T-cell (primary cell): ENCODE measurements around the gene RGS7BP. TPM values are rescaled to one million over a fixed set of nuclear protein-coding genes. Genes with fewer than 3 reads are reported as not detected.

Experiments
- ATAC-seq, 4 experiments: fragments of 200-7000 bp in 3 of 4; fragments of 150-1000 bp in 1 of 4; cut with Tn5 transposase; replicated peaks in 1 of 4; 1 replicate in 3 of 4; 2 replicates in 1 of 4; pipeline ENCODE4 v1.10.0; 2021; ENCODE audit warnings: moderate library complexity in 3 of 4, mild to moderate bottlenecking in 2 of 4, moderate number of reproducible peaks in 1 of 4
- CTCF ChIA-PET, 2 donors: fragments of 300-600 bp; sonication (Branson Sonifier 250); formaldehyde crosslinking; loops; one replicate each; lab custom pipeline; 2022; ENCODE audit warnings: antibody characterized with exemption in 2 of 2; lab: Charles Lee
- POLR2A ChIA-PET, 2 donors: fragments of 300-600 bp; sonication (Branson Sonifier 250); formaldehyde crosslinking; loops; one replicate each; lab custom pipeline; 2022; ENCODE audit warnings: antibody characterized with exemption in 2 of 2; lab: Charles Lee
- DNase-seq, 35 experiments: peaks; one replicate each; pipeline versions ENCODE4 v3.0.0 to v3.0.0-alpha.2; 2013 to 2023
- H3K27ac ChIP-seq: one replicate; pipeline ENCODE4 v1.5.1; 2013; ENCODE audit warnings: low read length
- H3K27me3 ChIP-seq, 2 experiments: replicated peaks in 1 of 2; 1 replicate in 1 of 2; 2 replicates in 1 of 2; pipeline versions ENCODE4 v1.6.1 to v1.7.0; 2013; ENCODE audit warnings: low read length in 1 of 2, mixed read lengths in 1 of 2; ENCODE audit not compliant: control insufficient read depth in 2 of 2, insufficient read depth in 2 of 2; ENCODE audit errors: extremely low read depth in 1 of 2
- H3K36me3 ChIP-seq, 2 donors: 1 replicate in 1 of 2; 2 replicates in 1 of 2; pipeline versions ENCODE4 v1.6.1 to v1.7.0; 2013; ENCODE audit warnings: low read length in 1 of 2; ENCODE audit not compliant: control insufficient read depth in 2 of 2, insufficient read depth in 1 of 2; ENCODE audit errors: extremely low read depth in 1 of 2
- H3K4me1 ChIP-seq, 2 experiments: 1 replicate in 1 of 2; 2 replicates in 1 of 2; pipeline versions ENCODE4 v1.6.1 to v1.7.0; 2013; ENCODE audit warnings: low read length in 2 of 2, mixed read lengths in 1 of 2; ENCODE audit not compliant: insufficient read depth in 2 of 2, control insufficient read depth in 1 of 2; ENCODE audit errors: extremely low read depth in 1 of 2
- H3K4me3 ChIP-seq, 2 donors: 1 replicate in 1 of 2; 2 replicates in 1 of 2; pipeline versions ENCODE4 v1.5.1 to v1.7.0; 2013; ENCODE audit warnings: mild to moderate bottlenecking in 2 of 2, low read length in 1 of 2, moderate library complexity in 1 of 2; ENCODE audit not compliant: control insufficient read depth in 1 of 2; ENCODE audit errors: extremely low read depth in 1 of 2
- H3K9me3 ChIP-seq: 2 replicates; pipeline ENCODE4 v1.7.0; 2013
- H3K27ac Mint-ChIP-seq, 2 donors: one replicate each; pipeline ENCODE4 v1.8.0; 2020 to 2021; ENCODE audit warnings: mild to moderate bottlenecking in 2 of 2, mixed read lengths in 2 of 2
- H3K27me3 Mint-ChIP-seq, 2 donors: one replicate each; pipeline ENCODE4 v1.8.0; 2021 to 2022; ENCODE audit warnings: mixed read lengths in 2 of 2
- H3K36me3 Mint-ChIP-seq: one replicate; pipeline ENCODE4 v1.8.0; 2021; ENCODE audit warnings: mixed read lengths
- H3K4me1 Mint-ChIP-seq, 3 donors: one replicate each; pipeline ENCODE4 v1.8.0; 2020 to 2022; ENCODE audit warnings: mixed read lengths in 3 of 3, mild to moderate bottlenecking in 1 of 3
- H3K4me3 Mint-ChIP-seq, 3 donors: one replicate each; pipeline ENCODE4 v1.8.0; 2020 to 2022; ENCODE audit warnings: mild to moderate bottlenecking in 3 of 3, mixed read lengths in 3 of 3, moderate library complexity in 3 of 3
- H3K9me3 Mint-ChIP-seq, 3 donors: one replicate each; pipeline ENCODE4 v1.8.0; 2020 to 2022; ENCODE audit warnings: mixed read lengths in 3 of 3
- WGBS: methylation state at CpG from one replicate; pipeline ENCODE4 v1.1.5; 2013; ENCODE audit warnings: missing lambda C conversion rate; ENCODE audit not compliant: insufficient coverage; 5-methylcytosine and 5-hydroxymethylcytosine counted together
- total RNA-seq, 35 experiments: library from RNA in 6 of 35; stranded (reverse) in 6 of 35; fragments of 120-200 nt in 1 of 35; gene quantifications; one replicate each; pipeline versions ENCODE4 v1.2.1 to v1.2.4 and lab custom pipeline; 2013 to 2026

Gene RGS7BP
- total RNA-seq, 5 donors from 2014 or later (not counting 1 experiment from before 2014, with no cell fraction given): not detected

DNA sequence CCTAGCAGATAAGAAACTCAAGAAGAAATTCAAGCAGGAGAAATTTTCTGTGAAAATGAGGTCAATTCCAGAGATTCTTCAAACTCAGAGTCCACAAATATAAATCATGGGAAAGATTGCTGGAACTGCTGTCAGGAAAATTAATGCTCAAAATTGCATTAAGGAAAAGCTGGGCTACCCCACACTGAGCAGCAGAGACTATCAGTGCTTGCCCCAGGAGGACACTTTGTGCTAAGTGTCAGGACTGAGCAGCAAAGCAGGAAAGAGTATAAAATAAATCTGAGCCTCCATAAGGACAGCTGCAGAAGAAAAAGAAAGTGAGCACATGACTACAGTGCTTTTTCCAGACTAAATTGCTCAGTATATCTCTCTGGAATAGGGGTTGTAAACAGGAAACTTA lies 81.6 kb downstream of the RGS7BP start:
- ChIA-PET POLR2A (no interaction called here), CTCF (no interaction called here)
- no peaks in the 10 kb centered on the region for H3K27me3 ChIP-seq
- no peaks in the 10 kb centered on the region for H3K4me1 ChIP-seq
- H3K4me3 ChIP-seq: no peak overlapping the region
- ATAC-seq: no peak
- Mint-ChIP-seq H3K27ac (no peak overlapping the region), H3K27me3 (peaks cover 23 to 29% of the 10 kb centered on the region in 2 donors), H3K4me1 (no peaks in the 10 kb centered on the region), H3K36me3 (no peaks in the 10 kb centered on the region), H3K9me3 (no peaks in the 10 kb centered on the region), H3K4me3 (no peak overlapping the region)
- no peak for DNase-seq
- no peak overlapping the region for H3K27ac ChIP-seq
- H3K36me3 ChIP-seq: no peaks in the 10 kb centered on the region
- no peaks in the 10 kb centered on the region for H3K9me3 ChIP-seq

DNA sequence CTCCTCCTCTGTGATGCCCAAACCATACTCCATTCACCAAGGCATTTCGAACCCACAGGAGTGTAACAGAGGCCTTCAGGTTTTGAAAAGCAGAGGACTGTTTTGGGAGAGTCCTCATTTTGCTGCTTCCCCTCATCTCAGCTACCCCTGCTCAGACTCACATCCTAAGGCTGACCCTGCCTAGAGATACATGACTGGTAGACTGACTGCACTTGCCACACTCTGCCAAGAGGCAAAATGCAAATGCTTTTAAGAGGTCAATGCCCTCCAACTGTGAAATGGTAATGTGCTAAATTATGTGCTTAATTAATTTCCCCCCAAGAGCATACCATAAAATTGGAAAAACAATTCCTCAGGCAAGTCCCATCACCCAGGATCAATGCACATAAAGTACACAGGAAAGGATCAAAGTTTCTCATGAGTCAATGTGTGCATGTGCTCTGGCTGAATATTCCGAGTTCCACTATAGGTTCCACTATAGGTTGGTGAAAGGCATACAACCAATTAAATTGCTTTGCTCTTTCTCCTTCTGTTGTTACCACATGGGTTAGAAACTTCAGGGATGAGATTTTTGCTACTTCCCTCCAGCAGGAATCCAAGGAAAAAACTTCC lies 87.0 kb downstream of the RGS7BP start:
- WGBS: no CpG with 5 or more reads among the region's 2 CpGs
- CTCF ChIA-PET: no interaction called here
- ATAC-seq: no peak

DNA sequence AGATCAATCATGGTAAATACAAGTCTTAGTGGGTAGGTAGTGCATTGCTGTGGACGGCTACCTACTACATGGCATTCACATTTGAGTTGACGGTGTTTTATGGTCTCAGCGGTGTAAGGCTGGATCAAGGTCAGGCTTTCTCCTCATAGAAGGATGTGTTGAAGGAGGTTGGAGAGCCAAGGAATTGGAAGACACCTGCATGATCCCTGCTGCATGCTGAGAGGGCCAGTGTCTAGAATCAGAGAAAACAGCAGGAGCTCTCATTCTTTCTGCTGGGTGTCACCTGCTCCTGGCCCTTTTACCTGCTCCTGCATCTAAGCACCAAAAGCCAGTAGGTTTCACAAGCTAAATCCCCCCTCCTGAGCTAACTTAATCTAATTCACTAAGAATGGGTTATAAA lies 88.2 kb downstream of the RGS7BP start:
- Histone ChIP-seq H3K27me3 (peaks cover 0 to 1% of the 10 kb centered on the region in 2 experiments), H3K4me3 (no peak overlapping the region), H3K4me1 (no peaks in the 10 kb centered on the region), H3K36me3 (no peaks in the 10 kb centered on the region), H3K9me3 (no peaks in the 10 kb centered on the region), H3K27ac (no peak overlapping the region)
- POLR2A ChIA-PET: no interaction called here
- no peak for ATAC-seq
- CTCF ChIA-PET: interaction anchor here in 1 of 2 donors (0.6 kb wide), 1 partner anchor 170 kb away, joined by 4 read pairs; no protein-coding TSS in a partner anchor
- H3K4me3 Mint-ChIP-seq: no peak overlapping the region
- no peaks in the 10 kb centered on the region for H3K36me3 Mint-ChIP-seq
- no peaks in the 10 kb centered on the region for H3K9me3 Mint-ChIP-seq
- no peaks in the 10 kb centered on the region for H3K4me1 Mint-ChIP-seq
- peaks cover 3 to 6% of the 10 kb centered on the region in 2 donors for H3K27me3 Mint-ChIP-seq
- DNase-seq: no peak
- H3K27ac Mint-ChIP-seq: no peak overlapping the region
- 100% methylated on average over 3 of the region's 3 CpGs for WGBS

More for the DNA sequence above, 87.0 kb downstream of the RGS7BP start:
- no peak overlapping the region for H3K4me3 Mint-ChIP-seq
- no peak overlapping the region for H3K27ac Mint-ChIP-seq
- H3K4me1 Mint-ChIP-seq: no peaks in the 10 kb centered on the region
- peaks cover 6 to 11% of the 10 kb centered on the region in 2 donors for H3K27me3 Mint-ChIP-seq
- DNase-seq: no peak
- POLR2A ChIA-PET: no interaction called here
- H3K27ac ChIP-seq: no peak overlapping the region
- no peak overlapping the region for H3K4me3 ChIP-seq
- H3K9me3 Mint-ChIP-seq: no peaks in the 10 kb centered on the region
- H3K4me1 ChIP-seq: no peaks in the 10 kb centered on the region
- no peaks in the 10 kb centered on the region for H3K27me3 ChIP-seq
- no peaks in the 10 kb centered on the region for H3K36me3 Mint-ChIP-seq
- H3K9me3 ChIP-seq: no peaks in the 10 kb centered on the region
- H3K36me3 ChIP-seq: no peaks in the 10 kb centered on the region

DNA sequence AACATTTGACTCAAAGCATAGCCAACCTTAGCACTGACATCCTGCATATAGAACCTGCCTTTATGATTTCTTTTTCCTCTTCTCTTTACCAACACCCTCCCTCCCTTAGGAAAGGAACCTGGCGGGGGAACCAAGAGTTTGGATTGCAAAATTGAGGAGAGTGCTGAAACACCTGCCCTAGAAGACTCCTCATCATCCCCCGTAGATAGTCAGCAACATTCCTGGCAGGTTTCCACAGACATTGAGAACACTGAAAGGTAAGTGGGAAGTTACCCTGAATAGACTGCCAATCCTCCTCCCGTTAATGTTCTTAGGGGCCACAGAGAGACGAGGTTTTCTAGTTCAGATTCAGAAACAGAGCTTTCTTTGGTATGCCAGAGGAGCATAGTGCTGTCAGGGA lies 88.8 kb downstream of the RGS7BP start:
- Mint-ChIP-seq H3K27ac (no peak overlapping the region), H3K27me3 (peaks cover 3 to 6% of the 10 kb centered on the region in 2 donors), H3K4me3 (no peak overlapping the region), H3K4me1 (no peaks in the 10 kb centered on the region), H3K36me3 (no peaks in the 10 kb centered on the region), H3K9me3 (no peaks in the 10 kb centered on the region)
- H3K4me1 ChIP-seq: no peaks in the 10 kb centered on the region
- POLR2A ChIA-PET: no interaction called here
- no peak overlapping the region for H3K27ac ChIP-seq
- ATAC-seq (no peak), DNase-seq (no peak)
- H3K36me3 ChIP-seq: no peaks in the 10 kb centered on the region
- H3K4me3 ChIP-seq: no peak overlapping the region
- 88% methylated on average over 1 of the region's 4 CpGs for WGBS
- no peaks in the 10 kb centered on the region for H3K9me3 ChIP-seq
- CTCF ChIA-PET: interaction anchor here in 1 of 2 donors (0.5 to 0.6 kb wide), 2 partner anchors 169 to 1083 kb away, joined by 3 to 4 read pairs; no protein-coding TSS in a partner anchor
- peaks cover 2 to 3% of the 10 kb centered on the region in 2 experiments for H3K27me3 ChIP-seq

DNA sequence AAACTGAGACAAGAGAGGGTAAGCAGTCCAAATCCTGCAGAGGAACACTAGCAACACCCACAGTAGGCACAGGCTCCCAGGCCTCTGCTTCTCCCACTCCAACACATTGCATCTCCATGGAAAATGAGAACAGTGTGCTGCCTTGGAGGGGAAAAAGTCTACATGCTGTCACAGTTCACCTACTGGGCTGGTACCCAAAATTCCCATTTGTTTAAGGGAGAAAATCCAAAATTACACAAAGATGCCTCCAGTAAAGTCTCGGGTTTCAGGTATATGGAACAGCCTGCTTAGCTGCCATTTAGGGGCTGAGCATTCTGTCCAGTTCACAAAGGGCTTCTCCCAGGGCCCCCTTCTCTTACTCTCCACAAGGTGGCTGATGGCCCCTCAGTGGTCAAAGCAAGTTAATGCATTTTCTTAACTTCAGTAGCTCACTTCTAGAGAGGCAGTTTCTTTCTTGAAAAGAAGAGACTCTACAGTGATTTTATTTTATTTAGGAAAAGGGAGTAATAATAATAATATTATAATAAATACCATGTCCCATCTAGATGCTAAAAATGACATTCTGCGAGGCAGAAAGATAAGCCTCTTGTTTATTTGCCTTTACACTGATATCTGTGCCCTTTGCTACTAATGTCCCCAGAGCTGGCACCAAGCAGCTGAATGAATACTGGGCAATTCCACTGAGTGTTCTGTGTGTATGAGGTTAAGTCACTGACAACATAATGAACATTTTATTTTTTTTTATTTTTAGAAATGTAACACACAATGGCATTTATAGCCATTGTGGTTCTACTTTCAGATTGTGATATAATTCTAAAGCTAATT lies 89.4 kb downstream of the RGS7BP start:
- no peak overlapping the region for H3K27ac ChIP-seq
- no peak overlapping the region for H3K4me3 ChIP-seq
- H3K9me3 ChIP-seq: no peaks in the 10 kb centered on the region
- peaks cover 2 to 3% of the 10 kb centered on the region in 2 experiments for H3K27me3 ChIP-seq
- H3K9me3 Mint-ChIP-seq: no peaks in the 10 kb centered on the region
- CTCF ChIA-PET: interaction anchor here in 1 of 2 donors (0.5 kb wide), 1 partner anchor 1082 kb away, joined by 3 read pairs; no protein-coding TSS in a partner anchor
- no CpG with 5 or more reads among the region's 2 CpGs for WGBS
- H3K27ac Mint-ChIP-seq: no peak overlapping the region
- H3K4me1 Mint-ChIP-seq: no peaks in the 10 kb centered on the region
- POLR2A ChIA-PET: no interaction called here
- ATAC-seq: no peak
- H3K4me1 ChIP-seq: no peaks in the 10 kb centered on the region
- peaks cover 3 to 6% of the 10 kb centered on the region in 2 donors for H3K27me3 Mint-ChIP-seq
- no peaks in the 10 kb centered on the region for H3K36me3 ChIP-seq
- no peak overlapping the region for H3K4me3 Mint-ChIP-seq
- no peak for DNase-seq
- no peaks in the 10 kb centered on the region for H3K36me3 Mint-ChIP-seq

DNA sequence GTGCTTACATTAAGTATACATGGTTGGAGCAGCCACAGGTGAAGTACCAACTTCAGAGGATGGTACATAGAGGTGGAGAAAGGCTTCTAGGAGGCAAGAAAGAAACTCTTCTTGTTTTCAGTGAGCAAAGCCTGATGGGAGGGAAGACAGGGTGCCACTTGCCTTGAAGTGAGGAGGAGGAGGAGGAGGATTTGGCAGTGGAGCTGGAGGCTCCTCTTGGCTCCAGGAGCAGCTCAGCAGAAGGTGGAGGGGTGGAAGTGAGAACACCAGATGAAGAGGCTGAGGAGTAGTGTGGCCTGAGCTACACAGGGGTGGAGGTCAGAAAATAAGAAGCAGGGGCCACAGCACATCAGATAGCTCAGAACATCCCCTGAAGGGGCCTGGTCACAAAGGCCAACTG lies 93.4 kb downstream of the RGS7BP start:
- Histone ChIP-seq H3K4me1 (no peaks in the 10 kb centered on the region), H3K27me3 (peaks cover 3 to 6% of the 10 kb centered on the region in 2 experiments), H3K9me3 (no peaks in the 10 kb centered on the region), H3K4me3 (no peak overlapping the region), H3K27ac (no peak overlapping the region), H3K36me3 (no peaks in the 10 kb centered on the region)
- H3K4me1 Mint-ChIP-seq: no peaks in the 10 kb centered on the region
- no peak for DNase-seq
- no peak overlapping the region for H3K4me3 Mint-ChIP-seq
- H3K27ac Mint-ChIP-seq: no peak overlapping the region
- H3K9me3 Mint-ChIP-seq: no peaks in the 10 kb centered on the region
- H3K27me3 Mint-ChIP-seq: peaks cover 2 to 5% of the 10 kb centered on the region in 2 donors
- no peak for ATAC-seq
- no peaks in the 10 kb centered on the region for H3K36me3 Mint-ChIP-seq
- POLR2A ChIA-PET: no interaction called here
- CTCF ChIA-PET: no interaction called here
